ENCODE data around the gene XXYLT1. TPM values are rescaled to one million over a fixed set of nuclear protein-coding genes. Genes with fewer than 3 reads are reported as not detected.
A peak's percentile ranks its signal among the peaks of the same experiment; 100 is the strongest.
"Not testable (repeated sequence)": the region's sequence is repeated elsewhere in the genome, so short reads cannot be mapped to it uniquely, and the experiment has no call there.

The XXYLT1 gene
- total RNA-seq, 1 donor from 2014 or later = 14.5 TPM

DNA sequence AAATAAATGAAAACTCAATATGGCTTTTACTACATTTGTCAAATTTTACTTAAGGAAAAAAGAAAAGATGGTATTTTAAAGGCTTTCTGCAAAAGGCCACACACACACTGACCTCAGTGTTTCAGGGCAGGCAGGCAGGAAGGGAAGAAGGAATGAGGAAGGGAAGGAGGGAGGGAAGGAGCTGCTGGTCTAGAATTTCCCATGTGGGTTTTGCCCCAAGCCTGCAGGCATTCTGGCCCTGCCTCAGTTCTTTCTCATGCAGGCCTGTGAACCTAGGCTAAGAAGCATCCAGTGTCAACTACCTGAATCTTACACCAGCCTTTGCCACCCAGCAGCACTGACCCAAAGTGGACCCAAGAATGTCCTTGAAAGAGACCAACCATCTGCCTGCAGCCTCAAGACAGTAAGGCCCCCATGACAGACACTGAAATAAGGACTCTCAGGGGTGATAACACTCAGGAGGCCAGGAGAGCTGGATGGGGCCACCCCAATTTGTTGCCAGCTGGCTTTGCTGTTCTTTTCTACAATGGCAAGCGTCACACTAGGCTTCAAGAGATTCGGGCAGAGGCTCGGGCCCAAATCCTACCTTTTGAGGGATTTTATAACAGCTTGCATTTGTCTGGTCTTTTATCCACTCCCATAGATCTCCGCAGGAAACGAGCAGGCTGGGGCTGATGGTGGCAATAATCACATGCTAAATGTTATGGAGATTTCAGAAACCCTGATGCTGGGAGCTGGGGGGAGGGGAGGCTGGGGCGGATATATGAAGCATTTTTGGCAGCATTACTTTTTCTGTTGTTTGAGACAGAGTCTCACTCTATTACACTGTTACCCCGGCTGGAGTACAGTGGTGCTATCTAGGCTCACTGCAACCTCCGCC is 51.4 kb downstream of the XXYLT1 start:
- TF ChIP-seq POLR2A (IDR thresholded peaks at IDR 0.05) (no peak), POLR2AphosphoS5 (IDR thresholded peaks at IDR 0.05; ENCODE audit: insufficient read depth in 1 of 2, low read depth in 1 of 2) (no peak)
- TF ChIP-seq, protein P1, sequence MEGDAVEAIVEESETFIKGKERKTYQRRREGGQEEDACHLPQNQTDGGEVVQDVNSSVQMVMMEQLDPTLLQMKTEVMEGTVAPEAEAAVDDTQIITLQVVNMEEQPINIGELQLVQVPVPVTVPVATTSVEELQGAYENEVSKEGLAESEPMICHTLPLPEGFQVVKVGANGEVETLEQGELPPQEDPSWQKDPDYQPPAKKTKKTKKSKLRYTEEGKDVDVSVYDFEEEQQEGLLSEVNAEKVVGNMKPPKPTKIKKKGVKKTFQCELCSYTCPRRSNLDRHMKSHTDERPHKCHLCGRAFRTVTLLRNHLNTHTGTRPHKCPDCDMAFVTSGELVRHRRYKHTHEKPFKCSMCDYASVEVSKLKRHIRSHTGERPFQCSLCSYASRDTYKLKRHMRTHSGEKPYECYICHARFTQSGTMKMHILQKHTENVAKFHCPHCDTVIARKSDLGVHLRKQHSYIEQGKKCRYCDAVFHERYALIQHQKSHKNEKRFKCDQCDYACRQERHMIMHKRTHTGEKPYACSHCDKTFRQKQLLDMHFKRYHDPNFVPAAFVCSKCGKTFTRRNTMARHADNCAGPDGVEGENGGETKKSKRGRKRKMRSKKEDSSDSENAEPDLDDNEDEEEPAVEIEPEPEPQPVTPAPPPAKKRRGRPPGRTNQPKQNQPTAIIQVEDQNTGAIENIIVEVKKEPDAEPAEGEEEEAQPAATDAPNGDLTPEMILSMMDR (IDR thresholded peaks at IDR 0.05) = no peak
- no peak overlapping the region for H3K4me3 ChIP-seq
- intact Hi-C loops (cut with DNase I) = no loop called here
- H3K27me3 ChIP-seq = no peaks in the 10 kb centered on the region
- DNase-seq (ENCODE audit: extremely low spot score in 2 of 2) = peak; percentile 74 to 75
- no peaks in the 10 kb centered on the region for H3K36me3 ChIP-seq
- peaks cover 28% of the 10 kb centered on the region for H3K4me1 ChIP-seq
- H3K9me3 ChIP-seq = no peaks in the 10 kb centered on the region
- H3K27ac ChIP-seq = no peak overlapping the region

DNA sequence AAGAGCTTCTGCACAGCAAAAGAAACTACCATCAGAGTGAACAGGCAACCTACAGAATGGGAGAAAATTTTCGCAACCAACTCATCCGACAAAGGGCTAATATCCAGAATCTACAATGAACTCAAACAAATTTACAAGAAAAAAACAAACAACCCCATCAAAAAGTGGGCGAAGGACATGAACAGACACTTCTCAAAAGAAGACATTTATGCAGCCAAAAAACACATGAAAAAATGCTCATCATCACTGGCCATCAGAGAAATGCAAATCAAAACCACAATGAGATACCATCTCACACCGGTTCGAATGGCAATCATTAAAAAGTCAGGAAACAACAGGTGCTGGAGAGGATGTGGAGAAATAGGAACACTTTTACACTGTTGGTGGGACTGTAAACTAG is 52.6 kb downstream of the XXYLT1 start:
- H3K27me3 ChIP-seq; intact Hi-C loops (cut with DNase I); H3K4me3 ChIP-seq; H3K36me3 ChIP-seq; DNase-seq (ENCODE audit: extremely low spot score in 2 of 2); H3K27ac ChIP-seq; H3K9me3 ChIP-seq: not testable (repeated sequence)
- peaks cover 15% of the 10 kb centered on the region for H3K4me1 ChIP-seq

DNA sequence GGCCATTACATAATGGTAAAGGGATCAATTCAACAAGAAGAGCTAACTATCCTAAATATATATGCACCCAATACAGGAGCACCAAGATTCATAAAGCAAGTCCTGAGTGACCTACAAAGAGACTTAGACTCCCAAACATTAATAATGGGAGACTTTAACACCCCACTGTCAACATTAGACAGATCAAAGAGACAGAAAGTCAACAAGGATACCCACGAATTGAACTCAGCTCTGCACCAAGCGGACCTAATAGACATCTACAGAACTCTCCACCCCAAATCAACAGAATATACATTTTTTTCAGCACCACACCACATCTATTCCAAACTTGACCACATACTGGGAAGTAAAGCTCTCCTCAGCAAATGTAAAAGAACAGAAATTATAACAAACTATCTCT is 55.4 kb downstream of the XXYLT1 start:
- H3K4me3 ChIP-seq; H3K27ac ChIP-seq; H3K36me3 ChIP-seq; H3K27me3 ChIP-seq; H3K9me3 ChIP-seq; intact Hi-C loops (cut with DNase I); DNase-seq (ENCODE audit: extremely low spot score in 2 of 2): not testable (repeated sequence)
- H3K4me1 ChIP-seq = peaks cover 10% of the 10 kb centered on the region

DNA sequence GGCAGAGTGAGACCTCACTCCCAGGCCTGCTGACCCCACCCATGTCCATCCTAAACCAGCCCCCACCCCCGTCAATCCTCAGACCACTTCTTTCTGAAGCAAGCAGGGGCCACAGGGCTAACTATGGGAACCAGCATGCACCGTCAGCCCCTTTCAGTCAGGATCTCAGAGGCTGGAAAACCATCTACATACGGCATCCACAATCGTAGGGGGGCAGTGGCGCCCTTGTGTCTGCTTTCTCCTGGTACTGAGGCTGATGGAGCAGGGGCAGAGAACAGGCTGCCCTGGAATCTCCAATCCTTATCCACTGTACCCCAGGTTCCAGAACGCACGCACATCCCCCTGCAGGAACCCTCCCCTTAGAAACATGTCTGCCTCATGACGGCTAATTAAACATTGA is 56.6 kb downstream of the XXYLT1 start:
- TF ChIP-seq, protein P1 (IDR thresholded peaks at IDR 0.05) = no peak
- TF ChIP-seq POLR2AphosphoS5 (IDR thresholded peaks at IDR 0.05; ENCODE audit: insufficient read depth in 1 of 2, low read depth in 1 of 2) (no peak), POLR2A (IDR thresholded peaks at IDR 0.05) (no peak)
- peak; percentile 62 to 70 for DNase-seq (ENCODE audit: extremely low spot score in 2 of 2)
- Histone ChIP-seq H3K9me3 (no peaks in the 10 kb centered on the region), H3K4me1 (peaks cover 22% of the 10 kb centered on the region), H3K4me3 (no peak overlapping the region), H3K27me3 (no peaks in the 10 kb centered on the region), H3K36me3 (no peaks in the 10 kb centered on the region), H3K27ac (no peak overlapping the region)
- intact Hi-C loops (cut with DNase I) = no loop called here

DNA sequence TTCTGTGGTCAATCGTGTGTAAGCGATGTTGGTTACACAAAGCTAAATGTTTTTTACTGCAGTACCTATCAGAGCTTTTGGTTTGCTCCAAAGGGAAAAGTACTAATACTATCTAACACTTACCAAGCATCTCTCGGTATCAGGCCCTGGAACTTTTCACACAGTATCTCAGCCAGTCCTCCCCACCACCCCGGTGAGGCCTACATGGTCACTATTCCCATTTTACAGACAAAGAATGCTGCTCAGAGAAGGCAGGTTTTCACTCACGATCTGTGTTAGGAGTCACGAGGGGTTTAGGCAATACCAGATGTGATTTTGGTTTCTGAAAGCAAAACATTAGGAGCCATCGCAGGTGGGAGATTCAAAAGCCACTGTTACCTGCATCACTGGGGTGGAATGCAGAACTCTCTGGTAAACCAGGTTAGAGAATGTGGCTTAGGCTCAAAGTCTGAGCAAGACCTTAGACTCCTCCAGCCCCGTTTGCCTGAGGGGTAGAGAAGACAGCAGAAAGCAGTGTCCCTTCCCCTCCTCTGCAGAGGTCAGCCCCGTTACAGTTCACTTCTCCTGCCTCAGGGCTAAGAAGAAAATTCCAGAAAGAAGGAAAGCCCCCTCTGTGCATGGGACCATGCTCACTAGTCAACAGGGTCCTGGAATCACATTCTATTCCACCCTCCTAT is 57.2 kb downstream of the XXYLT1 start:
- H3K9me3 ChIP-seq = no peaks in the 10 kb centered on the region
- H3K4me1 ChIP-seq = peaks cover 28% of the 10 kb centered on the region
- no peak overlapping the region for H3K27ac ChIP-seq
- TF ChIP-seq POLR2A (IDR thresholded peaks at IDR 0.05) = no peak
- TF ChIP-seq, protein P1 (IDR thresholded peaks at IDR 0.05) = no peak
- TF ChIP-seq POLR2AphosphoS5 (IDR thresholded peaks at IDR 0.05; ENCODE audit: insufficient read depth in 1 of 2, low read depth in 1 of 2) = no peak
- no peaks in the 10 kb centered on the region for H3K27me3 ChIP-seq
- DNase-seq (ENCODE audit: extremely low spot score in 2 of 2) = no peak
- H3K4me3 ChIP-seq = no peak overlapping the region
- intact Hi-C loops (cut with DNase I) = no loop called here
- no peaks in the 10 kb centered on the region for H3K36me3 ChIP-seq

Measured in vagina (tissue), 2 donors.